NCI-H510A treated with DMSO at 0.1 percent for 48 hours (cell line): Measurements from ENCODE around the gene ATAD3C.
"Not testable (repeated sequence)": the region's sequence is repeated elsewhere in the genome, so short reads cannot be mapped to it uniquely, and the experiment has no call there.

ENCODE experiments used
- DNase-seq: peaks from one replicate; lab custom pipeline; 2025; lab: John Stamatoyannopoulos, UW

Gene ATAD3C

GRCh38 chr1:1508775-1509464 is 59.4 kb downstream of the ATAD3C start:
- DNase-seq = not testable (repeated sequence)

DNA sequence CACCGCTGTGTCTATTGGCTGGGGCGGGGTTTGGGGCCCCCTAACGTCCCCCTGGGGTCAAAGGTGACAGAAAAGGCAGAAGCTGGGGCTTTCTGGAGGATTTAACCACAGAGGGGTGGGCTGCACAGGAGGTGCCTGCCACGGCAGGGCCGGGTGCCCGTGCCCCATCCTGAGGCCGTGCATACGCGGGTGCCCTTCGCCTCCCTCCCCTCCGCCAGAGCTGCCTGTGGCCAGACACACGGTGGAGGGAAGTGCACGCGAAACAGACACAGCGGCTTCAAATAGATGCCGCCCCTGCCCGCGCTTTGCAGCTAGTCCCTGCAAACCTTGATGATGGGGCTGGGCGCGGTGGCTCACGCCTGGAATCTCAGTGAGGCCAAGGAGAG is 60.0 kb downstream of the ATAD3C start:
- not testable (repeated sequence) for DNase-seq

- peak; percentile 99 for DNase-seq
Measured at GRCh38 chr1:1510912-1511532, 61.5 kb downstream of the ATAD3C start.

GRCh38 chr1:1511533-1512285 is 62.2 kb downstream of the ATAD3C start, which contains the start of gene ATAD3A:
Gene ATAD3A, plus strand, starts transcription at chr1:1512162. Its CDS starts 107 bp downstream, at chr1:1512269.
- peak; percentile 100 for DNase-seq

DNA sequence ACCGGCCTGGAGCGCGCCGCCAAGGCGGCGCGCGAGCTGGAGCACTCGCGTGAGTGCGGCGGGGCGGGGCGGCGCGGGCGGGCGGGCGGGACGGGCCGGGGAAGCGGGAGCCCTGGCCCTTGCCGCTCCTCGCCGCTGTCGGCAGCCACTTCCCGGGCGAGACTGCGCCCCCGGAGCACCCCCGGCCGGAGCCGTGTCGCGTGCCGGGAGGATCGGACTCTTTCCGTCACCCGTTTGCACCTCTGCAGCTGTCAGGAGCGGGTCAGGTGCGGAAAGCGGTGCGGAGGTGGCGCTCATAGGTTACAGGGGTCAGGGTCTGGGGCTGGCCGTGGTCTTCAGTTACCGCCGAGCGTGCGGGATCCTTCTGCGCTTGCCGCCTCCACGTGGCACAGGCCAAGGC is 62.9 kb downstream of the ATAD3C start:
- peak; percentile 30 for DNase-seq

DNA sequence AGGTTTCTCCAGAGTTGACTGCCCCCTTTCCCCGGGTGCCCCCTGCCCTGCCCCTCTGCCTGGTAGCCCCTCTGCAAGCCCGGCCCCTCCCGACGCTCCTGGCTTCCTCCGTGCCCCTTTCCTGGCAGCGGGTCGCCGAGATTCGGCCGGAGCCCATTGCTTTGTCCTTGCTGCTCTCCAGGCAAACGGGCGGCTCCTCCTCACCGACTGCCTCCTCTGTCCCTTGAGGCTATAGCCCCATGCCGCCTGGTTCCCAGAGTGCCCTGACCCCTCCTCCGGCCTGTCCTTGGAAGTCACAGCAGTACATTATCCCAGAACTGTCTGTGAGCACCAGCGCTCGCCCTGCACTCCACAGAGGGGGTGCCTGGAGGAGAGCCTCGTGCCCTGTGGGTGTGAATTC is 64.2 kb downstream of the ATAD3C start:
- not testable (repeated sequence) for DNase-seq

- DNase-seq = not testable (repeated sequence)
Measured at GRCh38 chr1:1514376-1514775, 64.9 kb downstream of the ATAD3C start.

GRCh38 chr1:1516923-1517322 is 67.4 kb downstream of the ATAD3C start:
- not testable (repeated sequence) for DNase-seq

- DNase-seq = no peak
Measured at GRCh38 chr1:1517973-1518620, 68.6 kb downstream of the ATAD3C start.

GRCh38 chr1:1518621-1519007 is 69.1 kb downstream of the ATAD3C start:
- DNase-seq = not testable (repeated sequence)
